Measurements from ENCODE around the gene TLR9.

GRCh38 chr3:52231502-52232278 is 6.2 kb upstream of the TLR9 start:
- TF ChIP-seq POLR2A (IDR thresholded peaks at IDR 0.05): no peak
- peak; percentile 80 to 92 (median 83) for TF ChIP-seq CTCF (IDR thresholded peaks at IDR 0.05)
